VCaP (cell line): ENCODE measurements around the gene KRT83.

ENCODE experiments used
- H3K27ac ChIP-seq: fragments of 450-650 bp; 2 replicates; pipeline ENCODE4 v1.5.1; 2017
- CTCF ChIP-seq: fragments of 450-650 bp; conservative IDR thresholded peaks from 2 replicates; pipeline ENCODE4 v1.5.1; 2017; ENCODE audit warnings: mild to moderate bottlenecking, moderate library complexity

Gene KRT83

DNA sequence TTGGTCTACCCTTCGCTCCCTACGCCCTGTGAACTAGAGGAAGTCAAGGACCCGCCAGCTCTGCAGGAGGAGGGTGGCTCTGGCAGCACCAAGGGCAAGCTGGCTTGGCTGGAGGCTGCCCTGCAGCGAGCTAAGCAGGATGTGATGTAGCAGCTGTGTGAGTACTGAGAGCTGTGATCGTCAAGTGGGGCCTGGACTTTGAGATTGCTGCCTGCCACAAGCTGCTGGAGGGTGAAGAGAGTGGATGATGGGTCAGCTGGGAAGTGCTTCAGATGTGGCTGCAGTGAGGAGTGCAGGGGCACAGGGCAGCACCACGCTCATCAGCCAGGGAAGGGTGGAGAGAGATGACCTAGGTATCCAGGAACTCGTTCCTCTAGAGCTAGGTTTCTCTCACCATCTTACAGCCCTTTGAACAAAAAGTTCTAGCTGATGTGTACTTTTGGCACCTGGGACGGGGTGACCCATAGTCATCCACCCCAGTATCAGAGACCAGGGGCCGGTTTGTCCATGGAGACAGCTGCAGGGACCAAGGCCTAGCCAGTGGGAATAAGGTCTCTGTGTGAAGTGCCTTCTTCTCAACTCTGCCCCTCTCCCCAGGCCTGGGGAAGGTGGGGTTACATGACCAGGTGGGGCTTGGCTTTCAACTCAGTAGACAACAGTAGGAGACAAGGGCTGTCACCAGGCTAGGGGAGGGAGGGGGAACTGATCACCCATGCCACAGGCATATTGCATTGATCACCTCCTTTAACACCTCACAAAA lies 43.5 kb downstream of the KRT83 start:
- TF ChIP-seq CTCF: no peak
- H3K27ac ChIP-seq: peak overlapping the region; percentile 68

DNA sequence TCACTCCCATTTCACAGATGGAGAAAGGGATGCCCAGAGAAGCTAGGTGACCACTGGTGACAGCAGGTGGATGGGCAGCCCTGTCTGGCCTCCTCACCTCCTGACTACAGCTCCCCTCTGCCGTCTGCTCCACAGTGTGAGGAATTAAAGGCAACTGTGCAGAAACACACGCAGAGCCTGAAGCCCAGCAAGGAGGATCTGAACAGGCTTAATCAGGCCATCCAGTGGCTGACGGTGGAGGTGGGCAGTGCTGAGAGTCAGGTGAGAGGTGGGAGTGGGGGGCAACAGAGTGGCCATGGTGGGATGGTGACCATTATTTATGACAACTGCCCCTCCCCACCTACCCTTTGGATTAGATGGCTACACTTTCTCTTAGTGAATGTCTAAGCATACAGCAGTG lies 45.5 kb downstream of the KRT83 start:
- TF ChIP-seq CTCF: no peak
- no peak overlapping the region for H3K27ac ChIP-seq

GRCh38 chr12:52274521-52275120 lies 46.6 kb downstream of the KRT83 start, which contains the start of gene KRT86:
TSS of gene KRT86 (plus strand) at chr12:52274645. CDS start at chr12:52301917, 27,272 bp downstream.
- H3K27ac ChIP-seq: no peak within 1 kb of the TSS
- TF ChIP-seq CTCF: no peak

DNA sequence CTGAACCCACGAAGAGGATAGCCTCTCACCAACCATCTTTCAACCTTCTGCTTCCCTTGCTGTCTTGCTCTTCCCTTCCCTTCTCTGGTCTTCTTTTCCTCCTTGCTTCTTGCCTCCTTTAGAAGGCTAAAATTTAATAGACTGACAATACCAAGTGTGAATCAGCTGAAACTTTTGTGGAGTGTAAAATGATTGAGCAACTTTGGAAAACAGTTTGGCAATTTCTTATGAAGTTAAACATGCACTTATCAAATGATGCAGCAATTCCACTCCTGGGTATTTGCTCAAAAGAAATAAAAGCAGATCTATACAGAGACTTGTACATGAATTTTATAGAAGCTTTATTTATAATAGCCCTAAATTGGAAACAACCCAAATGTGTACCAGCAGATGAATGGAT lies 50.0 kb downstream of the KRT83 start:
- no peak for TF ChIP-seq CTCF
- no peak overlapping the region for H3K27ac ChIP-seq

- TF ChIP-seq CTCF: no peak
- no peak overlapping the region for H3K27ac ChIP-seq
Measured at GRCh38 chr12:52270541-52271070, 50.6 kb downstream of the KRT83 start.

GRCh38 chr12:52268212-52268611 lies 53.0 kb downstream of the KRT83 start:
- no peak overlapping the region for H3K27ac ChIP-seq
- TF ChIP-seq CTCF: no peak

DNA sequence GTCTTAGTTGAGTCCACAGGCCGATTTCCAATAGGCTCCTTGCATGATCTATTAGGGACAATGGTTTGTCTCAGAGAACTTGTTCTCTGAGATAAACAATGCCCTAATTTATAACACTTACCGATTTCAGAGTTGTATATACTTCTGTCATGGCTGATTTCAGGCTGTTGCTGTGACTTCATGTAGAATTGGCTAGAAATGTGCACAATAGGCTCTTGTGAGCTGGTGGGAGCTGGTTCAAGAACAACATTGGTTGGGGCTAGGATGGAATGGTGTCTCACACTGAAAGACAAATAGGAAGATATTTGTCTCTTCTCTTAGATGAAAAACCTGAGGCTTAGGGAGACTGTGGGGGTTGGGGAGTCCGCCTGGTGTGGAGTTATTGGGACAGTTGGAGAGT lies 53.5 kb downstream of the KRT83 start:
- H3K27ac ChIP-seq: no peak overlapping the region
- no peak for TF ChIP-seq CTCF
